ENCODE data around the gene NUP62. TPM values are rescaled to one million over a fixed set of nuclear protein-coding genes. Genes with fewer than 3 reads are reported as not detected.
A peak's percentile ranks its signal among the peaks of the same experiment; 100 is the strongest.

Gene NUP62
- total and polyA plus RNA-seq, 8 donors, result 11.4 to 26.4 (median 17.4) TPM

GRCh38 chr19:49906879-49907564 is 22.3 kb downstream of the NUP62 start:
- FAIRE-seq, result no peak
- Histone ChIP-seq H3K4me1 (no peaks in the 10 kb centered on the region), H3K9me3 (no peaks in the 10 kb centered on the region), H3K27me3 (no peaks in the 10 kb centered on the region), H3K4me3 (no peak overlapping the region), H3K36me3 (peaks cover 0 to 12% (median 3%) of the 10 kb centered on the region in 3 donors), H3K27ac (no peak overlapping the region)
- DNase-seq, result no peak
- no peak for TF ChIP-seq CTCF (IDR thresholded peaks at IDR 0.05)
- ATAC-seq, result no peak
- intact Hi-C loops (cut with DNase I), result no loop called here
- WGBS, 2 donors, result 93 to 95% methylated on average over 14 to 16 of the region's 16 CpGs

- Histone ChIP-seq H3K9me3 (no peaks in the 10 kb centered on the region), H3K27me3 (no peaks in the 10 kb centered on the region), H3K36me3 (peaks cover 0 to 8% (median 3%) of the 10 kb centered on the region in 3 donors), H3K27ac (no peak overlapping the region), H3K4me1 (no peaks in the 10 kb centered on the region), H3K4me3 (no peak overlapping the region)
- FAIRE-seq (no peak), DNase-seq (no peak), ATAC-seq (peak in 1 of 4 donors; percentile 12)
- TF ChIP-seq CTCF (IDR thresholded peaks at IDR 0.05), result no peak
- 67% methylated on average over 6 of the region's 6 CpGs for WGBS, 2 donors
- intact Hi-C loops (cut with DNase I), result no loop called here
Measured at GRCh38 chr19:49904136-49904535, 25.2 kb downstream of the NUP62 start.

GRCh38 chr19:49896863-49897621 is 32.3 kb downstream of the NUP62 start, which contains the start of gene IL4I1:
TSS of gene IL4I1 (minus strand) at chr19:49896887. CDS start at chr19:49896160, 727 bp downstream.
- TF ChIP-seq CTCF (IDR thresholded peaks at IDR 0.05), result no peak
- no peak for FAIRE-seq
- Histone ChIP-seq H3K9me3 (no peaks in the 10 kb centered on the region), H3K4me3 (no peak within 1 kb of the TSS), H3K27me3 (no peaks in the 10 kb centered on the region), H3K36me3 (no peaks in the 10 kb centered on the region), H3K4me1 (no peaks in the 10 kb centered on the region), H3K27ac (peak within 1 kb of the TSS in 2 of 4 donors; percentile 13 to 62)
- ATAC-seq, result peak in 3 of 4 donors; percentile 19 to 70 (median 65)
- intact Hi-C loops (cut with DNase I), result no loop called here
- 43 to 46% methylated on average over 19 of the region's 20 CpGs for WGBS, 2 donors
- no peak for DNase-seq

GRCh38 chr19:49895566-49896297 is 33.6 kb downstream of the NUP62 start:
- H3K27ac ChIP-seq, result no peak overlapping the region
- H3K9me3 ChIP-seq, result no peaks in the 10 kb centered on the region
- ATAC-seq, result no peak
- intact Hi-C loops (cut with DNase I), result no loop called here
- FAIRE-seq, result no peak
- 58 to 67% methylated on average over 13 to 17 of the region's 17 CpGs for WGBS, 2 donors
- H3K4me1 ChIP-seq, result no peaks in the 10 kb centered on the region
- no peak for DNase-seq
- H3K27me3 ChIP-seq, result no peaks in the 10 kb centered on the region
- H3K36me3 ChIP-seq, result no peaks in the 10 kb centered on the region
- no peak overlapping the region for H3K4me3 ChIP-seq
- TF ChIP-seq CTCF (IDR thresholded peaks at IDR 0.05), result no peak
